ENCODE results near the gene MBOAT2. TPM values are rescaled to one million over a fixed set of nuclear protein-coding genes. Genes with fewer than 3 reads are reported as not detected.

Gene MBOAT2
- polyA plus RNA-seq, 10 donors = 55.9 to 102 (median 69.7) TPM

DNA sequence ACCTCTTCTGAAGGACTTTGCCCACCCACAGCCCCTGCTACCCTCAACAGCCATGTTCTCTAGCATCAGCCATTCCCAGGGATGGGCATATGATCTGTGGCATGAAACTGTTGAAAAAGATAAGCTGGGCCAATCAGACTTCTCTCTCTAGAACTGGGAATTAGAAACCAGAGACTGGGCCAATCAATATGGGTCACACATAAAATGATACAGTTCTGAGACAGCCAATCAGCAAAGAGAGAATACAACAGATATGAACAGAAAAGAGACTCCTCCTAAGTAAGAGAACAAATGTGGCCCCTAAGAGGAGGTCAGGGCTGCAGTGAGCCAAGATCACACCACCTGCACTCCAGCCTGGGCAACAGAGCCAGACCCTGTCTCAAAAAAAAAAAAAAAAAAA lies 168.2 kb downstream of the MBOAT2 start:
- DNase-seq = no peak

DNA sequence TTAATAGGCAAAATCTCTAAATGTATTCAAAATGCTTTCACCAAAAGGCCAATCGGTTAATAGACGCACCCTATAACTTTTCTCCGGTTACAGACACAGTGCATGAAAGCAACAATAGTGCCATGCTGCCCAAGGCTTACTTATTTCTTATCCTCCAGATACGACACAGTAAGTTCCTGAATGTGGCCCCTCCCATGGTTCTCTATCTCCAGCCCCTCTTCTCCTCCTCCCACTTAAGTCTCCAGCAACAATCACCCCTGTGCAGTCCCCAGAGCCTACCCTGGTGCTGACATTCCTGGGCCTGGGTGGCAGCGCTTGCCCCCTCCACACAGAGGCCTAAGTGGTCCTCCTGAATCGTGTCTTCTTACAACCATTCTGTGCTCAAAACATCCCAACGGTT lies 169.6 kb downstream of the MBOAT2 start:
- DNase-seq = no peak

DNA sequence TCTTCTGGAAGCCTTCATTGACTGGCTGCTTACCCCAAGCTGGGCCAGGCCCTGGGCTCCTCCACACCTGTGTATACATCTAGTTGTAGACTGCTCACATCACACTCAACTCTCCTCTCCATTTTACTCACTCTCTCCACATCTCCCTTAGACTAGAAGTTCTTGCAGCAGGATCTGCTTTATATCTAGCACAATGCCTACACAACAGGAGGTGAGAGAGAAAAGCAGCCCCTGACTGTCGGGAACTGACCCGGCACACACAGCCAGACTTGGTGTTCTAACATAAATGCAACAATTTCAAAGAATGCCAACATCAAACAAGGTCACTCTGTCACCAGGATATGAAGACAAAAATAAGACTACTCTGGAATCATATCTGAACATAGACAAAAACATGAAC lies 172.0 kb downstream of the MBOAT2 start:
- DNase-seq = no peak

DNA sequence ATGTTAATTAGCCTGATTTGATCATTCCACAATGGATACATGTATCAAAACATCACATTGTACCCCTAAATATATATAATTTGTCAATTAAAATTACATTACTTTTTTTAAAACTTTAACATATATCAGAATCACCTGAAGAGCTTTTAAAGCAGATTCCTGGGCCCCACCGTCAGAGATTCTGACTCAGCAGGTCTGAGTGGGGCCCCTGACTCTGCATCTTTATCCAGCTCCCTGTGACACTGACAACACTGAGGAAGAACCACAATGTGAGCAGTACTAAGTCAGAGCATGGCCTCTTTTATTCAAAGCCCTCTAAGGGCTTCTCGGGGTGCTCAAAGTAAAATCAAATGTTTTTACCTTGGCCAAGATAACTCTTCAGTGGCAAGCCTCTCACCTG lies 175.8 kb downstream of the MBOAT2 start:
- no peak for DNase-seq

DNA sequence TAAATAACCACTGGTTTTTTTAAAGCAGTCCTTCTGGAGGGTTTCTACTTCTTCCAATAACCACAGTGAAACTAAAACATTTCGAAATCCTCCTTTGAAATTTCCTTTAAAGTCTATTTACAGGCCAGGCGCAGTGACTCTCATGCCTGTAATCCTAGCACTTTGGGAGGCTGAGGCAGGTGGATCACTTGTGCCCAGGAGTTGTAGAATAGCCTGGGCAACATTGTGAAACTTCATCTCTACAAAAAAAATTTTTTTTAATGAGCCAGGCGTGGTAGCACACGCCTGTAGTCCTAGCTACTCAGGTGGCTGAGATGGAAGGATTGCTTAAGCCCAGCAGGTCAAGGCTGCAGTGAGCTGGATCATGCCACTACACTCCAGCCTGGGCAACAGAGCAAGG lies 181.3 kb downstream of the MBOAT2 start:
- DNase-seq = no peak

DNA sequence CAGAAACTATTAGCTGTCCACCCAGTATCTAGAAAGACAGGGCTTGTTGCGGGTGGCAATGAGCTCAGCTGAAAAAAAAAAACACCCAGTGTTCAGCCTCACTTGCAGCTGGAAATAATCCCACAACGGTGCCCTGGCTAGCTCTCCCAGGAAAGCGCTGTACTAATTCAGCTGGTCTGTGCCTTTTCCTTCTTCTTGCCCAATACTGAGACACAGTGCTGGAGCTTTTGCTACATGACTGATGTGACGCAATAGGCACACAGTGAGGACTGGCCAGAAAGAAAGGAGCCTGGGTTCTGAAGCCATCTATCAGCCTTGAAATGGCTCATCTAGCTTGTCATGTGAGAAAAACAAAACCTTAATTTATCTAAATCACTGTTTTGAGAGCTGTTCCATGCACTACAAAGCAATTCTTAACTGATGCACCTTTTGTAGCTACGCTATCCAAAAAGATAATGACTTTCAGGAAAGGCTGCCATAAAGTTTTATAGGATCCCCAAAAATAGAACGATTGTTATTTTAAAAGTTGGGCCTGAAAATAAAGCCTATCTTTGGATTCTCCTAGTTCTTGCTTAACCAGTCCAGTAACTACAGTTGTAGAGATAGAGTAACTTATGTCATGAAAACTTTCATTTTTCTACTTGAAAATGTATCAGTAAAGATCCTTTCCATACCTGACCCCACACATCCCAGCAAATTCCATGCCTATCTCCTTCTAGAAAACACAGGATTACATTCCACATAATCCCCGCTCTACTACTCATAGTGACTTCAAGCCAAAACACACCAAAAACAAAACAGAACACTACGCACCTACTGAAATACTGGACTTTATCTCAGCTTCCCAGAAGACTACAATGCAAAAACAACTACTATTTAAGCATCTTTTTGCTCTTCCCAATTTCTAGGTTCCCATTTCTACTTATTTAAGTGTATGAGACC lies 181.9 kb downstream of the MBOAT2 start:
- DNase-seq = no peak

DNA sequence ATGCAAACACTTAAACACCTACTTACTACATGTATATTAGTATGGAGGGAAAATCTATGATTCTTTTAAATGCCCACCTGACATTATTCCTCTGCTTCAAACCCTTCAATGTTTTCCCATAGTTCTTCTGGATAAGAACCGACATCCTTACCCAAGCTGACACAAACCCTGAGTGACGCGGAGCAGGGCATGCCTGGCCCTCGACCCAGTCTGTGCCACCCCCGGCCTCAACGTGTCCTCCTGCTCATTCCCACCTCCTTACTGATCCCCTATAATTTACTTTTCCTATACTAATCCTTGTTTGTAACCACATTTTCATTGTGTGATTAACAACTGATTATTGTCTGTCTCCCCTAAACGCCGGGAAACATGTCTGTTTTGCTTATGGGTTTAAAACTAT lies 183.5 kb downstream of the MBOAT2 start:
- DNase-seq = no peak

DNA sequence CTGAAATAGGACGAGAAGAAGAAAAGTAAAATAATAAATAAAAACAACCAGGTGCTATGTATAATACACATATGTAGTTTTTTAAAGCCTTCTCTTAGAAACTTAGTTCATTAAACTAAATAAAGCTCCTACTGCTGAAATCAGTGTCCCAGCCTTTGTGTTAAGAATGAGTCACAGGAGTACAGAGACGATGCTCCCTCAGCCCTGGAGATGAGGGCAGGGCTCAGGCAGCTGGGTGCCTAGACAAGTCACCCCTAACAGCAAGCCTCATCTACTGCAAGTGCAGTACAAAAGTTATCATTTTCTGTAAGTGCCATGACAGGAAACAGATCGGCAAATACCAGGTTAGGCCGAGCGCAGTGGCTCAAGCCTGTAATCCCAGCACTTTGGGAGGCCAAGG lies 184.3 kb downstream of the MBOAT2 start:
- no peak for DNase-seq

DNA sequence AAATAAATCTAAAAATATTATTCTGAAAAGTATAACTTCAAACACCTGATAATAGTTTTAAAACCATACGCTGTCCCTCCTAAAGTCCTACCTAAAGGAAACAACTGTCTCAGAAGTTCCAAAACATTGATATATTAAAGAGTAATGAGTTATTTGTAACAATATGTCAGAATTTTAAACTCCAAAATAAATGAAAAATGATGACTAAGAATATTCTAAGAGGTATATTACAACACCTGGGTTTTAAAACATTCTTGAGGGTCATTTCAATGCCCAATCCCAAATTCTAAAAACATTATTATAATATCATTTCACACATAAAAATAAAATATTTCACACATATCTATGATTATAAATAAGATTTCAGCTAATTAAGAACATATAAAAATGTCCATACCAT lies 186.3 kb downstream of the MBOAT2 start:
- no peak for DNase-seq

DNA sequence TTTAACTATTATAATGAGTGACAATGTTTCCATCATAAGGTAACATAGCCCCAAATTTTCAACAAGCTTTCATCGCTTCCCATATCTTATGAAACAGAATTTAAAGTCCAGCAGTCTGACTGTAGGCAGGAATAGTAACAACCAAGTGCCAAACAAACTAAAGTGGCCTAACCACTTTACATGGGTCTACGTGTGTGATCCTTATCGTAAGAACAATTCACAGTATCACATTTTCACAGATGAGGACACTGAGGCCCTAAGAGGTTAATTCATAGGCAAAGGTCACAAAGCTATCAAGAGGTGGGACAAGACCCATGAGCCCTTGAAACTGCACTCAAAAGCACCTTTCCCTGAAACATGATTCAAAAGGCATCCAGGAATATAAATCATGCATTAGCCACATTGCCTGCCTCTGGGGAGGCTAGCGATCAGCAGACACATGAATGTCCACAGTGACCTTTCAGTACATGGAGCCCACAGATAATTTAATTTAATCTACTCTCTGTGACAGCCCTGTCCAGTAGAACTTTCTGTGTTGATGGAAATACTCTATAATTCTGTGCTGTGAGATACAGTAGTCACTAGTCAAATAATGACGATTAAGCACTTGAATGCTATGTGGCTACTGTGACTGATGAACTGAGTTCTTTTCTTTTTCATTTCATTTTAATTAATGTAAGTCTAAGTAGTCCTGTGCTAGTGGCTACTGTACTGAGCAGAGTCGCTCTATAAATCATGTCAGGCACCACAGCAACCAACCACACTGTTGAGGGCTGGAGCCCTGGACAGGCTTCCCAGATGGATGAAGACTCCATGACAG lies 196.4 kb downstream of the MBOAT2 start:
- no peak for DNase-seq

DNA sequence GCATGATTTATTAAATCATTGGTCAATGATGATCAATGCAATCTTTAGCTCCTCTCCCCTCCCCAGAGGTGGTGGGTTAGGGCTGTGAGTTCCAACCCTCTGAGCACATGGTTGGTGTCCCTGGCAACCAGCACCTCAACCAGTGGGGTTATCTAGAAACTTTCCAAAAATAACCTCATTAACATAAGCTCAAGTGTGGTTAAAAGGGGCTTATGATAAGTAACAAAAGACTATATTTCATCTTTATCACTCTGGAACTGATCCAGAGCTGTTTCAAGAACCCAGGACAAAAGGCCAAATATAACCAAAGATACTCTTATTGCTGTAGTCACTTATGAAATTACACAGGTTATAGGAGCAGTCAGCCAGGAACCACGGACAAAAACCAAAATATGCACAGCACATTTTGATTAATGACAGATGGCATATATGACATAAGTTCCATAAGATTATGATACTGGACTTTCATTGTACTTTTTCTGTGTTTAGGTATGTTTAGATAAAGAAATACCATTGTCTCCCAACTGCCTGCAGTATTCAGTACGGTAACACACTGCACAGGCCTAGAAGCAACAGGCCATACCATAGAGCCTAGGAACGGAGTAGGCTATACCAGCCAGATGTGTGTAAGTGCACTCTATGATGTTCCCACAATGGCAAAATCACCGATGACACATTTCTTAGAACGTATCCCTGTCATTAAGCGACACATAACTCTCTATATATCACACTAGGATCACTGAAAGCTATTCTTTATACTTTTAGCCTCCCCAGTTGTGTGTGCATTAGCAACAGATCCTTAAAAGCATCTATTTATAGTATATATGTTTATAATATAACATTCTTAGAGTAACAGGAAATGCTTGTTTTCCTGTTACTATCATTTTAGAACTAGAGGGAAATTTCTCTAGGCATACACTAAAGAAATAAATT lies 197.9 kb downstream of the MBOAT2 start:
- DNase-seq = no peak

DNA sequence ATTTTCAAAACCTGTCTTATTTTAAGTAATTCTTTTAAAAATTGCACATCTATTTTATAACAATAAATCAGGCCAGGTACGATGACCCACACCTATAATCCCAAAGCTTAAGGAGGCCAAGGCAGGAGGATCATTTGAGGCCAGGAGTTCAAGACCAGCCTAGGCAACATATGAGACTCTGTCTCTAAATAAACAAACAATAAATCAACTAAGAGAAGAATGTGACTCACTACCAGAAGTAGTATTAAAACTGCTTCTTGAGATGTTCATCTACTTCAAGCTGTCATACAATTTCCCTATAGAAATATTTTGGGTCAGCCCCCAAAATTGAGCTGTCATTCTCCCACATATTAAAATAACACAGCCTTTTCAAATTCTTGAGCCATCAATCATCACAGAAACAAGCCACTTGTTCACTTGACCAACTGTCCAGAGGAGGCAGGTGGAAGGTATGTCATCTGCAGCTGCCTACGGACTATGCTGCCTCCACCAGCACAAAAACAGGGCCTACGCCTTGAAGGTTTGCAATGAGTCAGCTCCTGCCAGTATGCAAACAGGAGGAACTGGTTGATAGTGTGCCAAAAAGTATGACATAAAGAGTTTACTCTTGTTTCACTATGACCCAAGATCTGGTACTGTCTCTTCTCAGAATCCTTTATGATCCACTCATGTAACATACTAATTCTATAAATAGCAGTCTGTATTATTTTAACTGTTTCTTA lies 199.7 kb downstream of the MBOAT2 start:
- peak; percentile 18 to 51 (median 27) for DNase-seq

DNA sequence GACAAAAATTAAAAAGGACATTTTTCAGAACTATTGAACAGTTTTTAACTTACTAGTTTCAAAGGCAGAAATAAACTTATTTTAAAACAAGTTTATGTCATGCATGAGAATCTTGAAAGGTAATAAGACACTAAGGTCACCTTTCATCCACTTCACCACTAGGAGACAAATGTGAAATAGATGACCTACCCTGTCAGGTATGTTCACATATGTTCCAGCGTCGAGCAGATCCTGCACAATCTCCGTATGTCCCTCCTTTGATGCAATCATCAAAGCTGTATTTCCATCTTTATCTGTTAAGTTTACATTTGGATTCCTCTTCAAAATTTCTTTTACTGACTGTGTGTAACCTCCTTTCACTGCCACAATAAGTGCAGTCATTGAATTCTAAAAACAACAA lies 200.7 kb downstream of the MBOAT2 start:
- DNase-seq = no peak

Other genes starting within 250 kb of the MBOAT2 start
- 10 to 100 TPM; 52.0 to 84.9 (median 64.1) TPM for gene KIDINS220, start 166.1 kb downstream of the MBOAT2 start, polyA plus RNA-seq (ENCODE audit: insufficient read length in 10 of 10)
- 10 to 100 TPM; 17.3 to 25.3 (median 21.7) TPM for gene ASAP2, start 203.1 kb upstream of the MBOAT2 start, polyA plus RNA-seq (ENCODE audit: insufficient read length in 10 of 10)